OCI-M2 (cell line): ENCODE results near the gene GAREM1.
"Not testable (repeated sequence)": the region's sequence is repeated elsewhere in the genome, so short reads cannot be mapped to it uniquely, and the experiment has no call there.

Source experiments
- DNase-seq: peaks from one replicate; lab custom pipeline; 2025; ENCODE audit not compliant: unreplicated experiment; lab: John Stamatoyannopoulos, UW

The GAREM1 gene

DNA sequence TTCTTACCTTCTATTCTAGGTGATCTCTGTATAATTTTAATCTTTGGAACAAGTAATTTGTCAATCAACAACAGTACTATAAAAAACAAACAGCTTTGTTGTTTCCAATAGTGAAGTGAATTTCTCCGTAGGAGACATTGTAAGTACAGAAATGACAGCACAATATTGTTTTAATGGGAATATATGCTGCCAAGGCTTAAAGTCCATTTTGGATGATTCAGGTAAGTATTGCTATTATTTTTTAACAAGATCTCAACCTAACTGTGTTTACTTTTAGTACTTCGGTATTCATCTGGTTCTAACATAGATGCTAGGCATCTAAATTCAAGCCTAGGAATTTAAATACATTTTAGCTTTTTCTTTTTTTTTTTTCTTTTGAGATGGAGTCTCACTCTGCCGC, 175.1 kb downstream of the GAREM1 start:
- no peak for DNase-seq

GRCh38 chr18:32293107-32293506, 177.6 kb downstream of the GAREM1 start:
- DNase-seq = no peak

- DNase-seq = not testable (repeated sequence)
Measured at GRCh38 chr18:32291623-32292022, 179.1 kb downstream of the GAREM1 start.

GRCh38 chr18:32290810-32291209, 179.9 kb downstream of the GAREM1 start:
- no peak for DNase-seq

GRCh38 chr18:32289483-32290075, 181.1 kb downstream of the GAREM1 start:
- DNase-seq = peak; percentile 20

- no peak for DNase-seq
Measured at GRCh38 chr18:32287873-32288272, 182.8 kb downstream of the GAREM1 start.

GRCh38 chr18:32287249-32287648, 183.4 kb downstream of the GAREM1 start:
- DNase-seq = no peak

GRCh38 chr18:32286749-32287148, 183.9 kb downstream of the GAREM1 start:
- no peak for DNase-seq

GRCh38 chr18:32284284-32284683, 186.4 kb downstream of the GAREM1 start:
- DNase-seq = no peak

GRCh38 chr18:32280911-32281310, 189.8 kb downstream of the GAREM1 start:
- DNase-seq = no peak

DNA sequence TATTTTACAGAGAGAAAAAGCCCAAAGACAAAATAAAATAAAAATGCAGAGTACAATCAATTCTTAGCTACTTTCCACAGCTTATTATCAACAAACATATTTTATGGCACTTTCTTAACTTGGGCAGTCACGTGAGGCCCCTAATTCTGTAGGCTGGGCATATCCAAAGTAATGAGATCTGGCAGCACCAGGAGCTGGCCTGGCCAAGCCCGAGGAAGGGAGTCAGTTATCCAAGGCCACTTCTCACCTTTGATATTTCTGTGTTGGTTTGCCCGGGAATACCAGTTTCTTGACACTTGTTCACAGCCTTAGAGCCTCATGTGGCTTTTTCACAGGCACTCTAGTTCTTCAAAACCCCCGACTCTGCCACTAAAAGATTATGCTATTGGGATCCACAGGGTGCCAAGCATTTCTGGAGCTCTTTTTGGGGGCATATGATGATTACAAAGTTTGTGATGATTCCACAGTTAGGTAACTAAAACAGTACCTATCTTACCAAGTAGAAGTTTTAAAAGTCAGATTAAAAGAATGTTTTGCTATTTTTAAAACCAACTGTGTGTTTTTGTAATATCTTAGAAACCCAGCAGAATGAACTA, 190.4 kb downstream of the GAREM1 start:
- DNase-seq = no peak

DNA sequence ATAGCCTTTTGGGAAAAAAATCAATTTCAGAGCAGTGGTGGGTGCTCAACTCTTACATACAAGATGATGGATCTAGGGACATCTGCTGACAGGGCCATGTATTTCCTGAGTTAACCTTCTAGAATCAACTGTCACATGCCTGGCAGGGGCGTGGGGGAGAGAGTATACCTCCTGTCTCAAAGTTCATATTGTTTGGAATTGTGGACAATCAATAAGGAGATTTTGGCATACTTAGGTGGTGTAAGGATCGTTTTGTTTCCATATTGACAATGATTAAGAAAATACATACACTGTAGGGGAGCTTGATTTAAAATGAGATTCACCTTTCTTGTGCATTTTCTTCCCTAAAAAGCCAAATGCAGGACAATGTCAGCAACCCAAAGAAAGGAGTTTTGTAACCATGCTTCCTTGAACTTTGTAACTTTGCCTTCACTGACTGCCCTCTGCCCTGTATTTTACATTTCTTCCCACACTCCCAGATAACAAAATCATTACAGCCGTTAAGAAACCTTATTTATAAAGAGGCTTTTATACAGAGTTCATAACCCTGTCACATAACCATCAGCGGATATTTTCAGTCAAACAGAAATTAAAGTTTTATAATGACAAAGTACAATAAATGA, 192.4 kb downstream of the GAREM1 start:
- DNase-seq = no peak

GRCh38 chr18:32277549-32277948, 193.1 kb downstream of the GAREM1 start:
- DNase-seq = no peak

- no peak for DNase-seq
Measured at GRCh38 chr18:32276906-32277305, 193.8 kb downstream of the GAREM1 start.

GRCh38 chr18:32276256-32276655, 194.4 kb downstream of the GAREM1 start:
- no peak for DNase-seq

GRCh38 chr18:32275221-32275620, 195.5 kb downstream of the GAREM1 start:
- no peak for DNase-seq

DNA sequence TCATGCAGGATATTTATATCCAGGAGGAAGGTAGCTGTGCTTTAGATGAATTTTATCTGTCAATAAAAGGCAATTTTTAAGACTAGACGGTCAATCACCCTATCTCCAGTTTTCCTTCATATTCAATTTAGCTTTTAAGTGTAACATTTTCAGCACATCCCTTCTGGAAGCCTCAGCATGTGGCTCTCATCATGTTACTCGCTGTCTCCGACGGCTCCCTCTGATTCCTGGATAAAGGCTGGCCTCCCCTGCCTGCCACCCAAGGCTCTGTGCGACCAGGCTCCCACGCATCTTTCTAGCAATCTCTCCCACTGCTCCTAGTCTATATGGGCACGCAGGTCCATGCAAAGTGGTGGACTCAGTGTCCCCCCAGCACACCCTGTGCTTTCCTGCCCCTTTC, 196.4 kb downstream of the GAREM1 start:
- no peak for DNase-seq

- DNase-seq = no peak
Measured at GRCh38 chr18:32271672-32272208, 198.9 kb downstream of the GAREM1 start.

- DNase-seq = no peak
Measured at GRCh38 chr18:32270341-32270740, 200.3 kb downstream of the GAREM1 start.

GRCh38 chr18:32267463-32267862, 203.2 kb downstream of the GAREM1 start:
- no peak for DNase-seq

DNA sequence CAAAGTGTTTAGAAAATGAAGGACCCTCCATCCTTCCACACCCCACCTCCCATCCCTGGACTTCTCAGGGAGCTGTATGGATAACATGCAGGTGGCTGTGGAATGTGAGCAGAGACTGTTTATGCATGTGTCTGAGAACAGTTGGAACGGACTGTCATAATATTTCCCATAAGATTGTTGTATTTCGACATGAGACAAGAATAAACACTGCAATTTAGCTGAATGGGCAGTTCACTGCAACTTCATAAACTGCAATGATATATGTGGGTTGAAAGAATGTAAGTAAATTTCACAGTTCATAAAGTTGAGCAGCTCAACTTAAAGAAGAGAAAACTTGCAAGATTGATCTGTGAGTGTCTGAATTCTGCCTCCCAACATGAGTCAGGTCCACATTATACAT, 206.3 kb downstream of the GAREM1 start:
- DNase-seq = no peak

DNA sequence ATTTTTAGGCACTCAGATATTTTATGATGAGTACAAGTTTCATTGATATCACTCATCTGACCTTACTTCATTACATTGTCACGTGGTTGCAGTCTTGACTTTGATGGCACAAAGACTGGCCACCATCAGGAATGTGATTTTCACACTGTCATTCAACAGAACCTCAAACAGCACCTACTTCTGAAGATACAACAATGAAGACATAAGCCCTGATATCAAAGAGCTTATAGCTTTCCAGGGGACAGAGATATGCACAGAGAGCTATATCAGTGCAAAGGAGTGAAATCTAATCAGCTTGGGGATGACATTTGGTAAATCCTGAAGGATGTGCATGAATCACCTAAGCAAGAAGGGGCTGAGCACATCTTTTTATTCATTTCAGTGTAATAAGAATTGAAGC, 208.6 kb downstream of the GAREM1 start:
- DNase-seq = no peak
